Cortex of kidney (tissue), 1 donor: Measurements from ENCODE around the gene NFATC3.
"Not testable (repeated sequence)": the region's sequence is repeated elsewhere in the genome, so short reads cannot be mapped to it uniquely, and the experiment has no call there.

Experiments used
- DNase-seq: peaks from one replicate; lab custom pipeline; 2025; lab: John Stamatoyannopoulos, UW

NFATC3 gene

GRCh38 chr16:68118954-68119353 lies 33.8 kb downstream of the NFATC3 start:
- DNase-seq: not testable (repeated sequence)

- not testable (repeated sequence) for DNase-seq
Measured at GRCh38 chr16:68120496-68120895, 35.3 kb downstream of the NFATC3 start.

GRCh38 chr16:68126395-68126794 lies 41.2 kb downstream of the NFATC3 start:
- DNase-seq: no peak

GRCh38 chr16:68128577-68129305 lies 43.6 kb downstream of the NFATC3 start:
- DNase-seq: no peak

GRCh38 chr16:68130520-68130919 lies 45.4 kb downstream of the NFATC3 start:
- DNase-seq: no peak

GRCh38 chr16:68131813-68132706 lies 46.9 kb downstream of the NFATC3 start:
- DNase-seq: no peak

GRCh38 chr16:68133000-68133399 lies 47.8 kb downstream of the NFATC3 start:
- not testable (repeated sequence) for DNase-seq

- no peak for DNase-seq
Measured at GRCh38 chr16:68134644-68135043, 49.5 kb downstream of the NFATC3 start.

- DNase-seq: no peak
Measured at GRCh38 chr16:68136515-68136914, 51.3 kb downstream of the NFATC3 start.

- DNase-seq: no peak
Measured at GRCh38 chr16:68144008-68144407, 58.8 kb downstream of the NFATC3 start.

GRCh38 chr16:68146585-68146984 lies 61.4 kb downstream of the NFATC3 start:
- no peak for DNase-seq

GRCh38 chr16:68147444-68147843 lies 62.3 kb downstream of the NFATC3 start:
- DNase-seq: no peak

- no peak for DNase-seq
Measured at GRCh38 chr16:68149596-68149995, 64.4 kb downstream of the NFATC3 start.

- no peak for DNase-seq
Measured at GRCh38 chr16:68155425-68155824, 70.3 kb downstream of the NFATC3 start.

GRCh38 chr16:68162413-68162812 lies 77.2 kb downstream of the NFATC3 start:
- DNase-seq: no peak

- DNase-seq: not testable (repeated sequence)
Measured at GRCh38 chr16:68163275-68163674, 78.1 kb downstream of the NFATC3 start.

GRCh38 chr16:68166264-68166663 lies 81.1 kb downstream of the NFATC3 start:
- DNase-seq: no peak

- DNase-seq: no peak
Measured at GRCh38 chr16:68179196-68179795, 94.1 kb downstream of the NFATC3 start.

GRCh38 chr16:68179855-68180254 lies 94.7 kb downstream of the NFATC3 start:
- DNase-seq: no peak

- no peak for DNase-seq
Measured at GRCh38 chr16:68183046-68183445, 97.9 kb downstream of the NFATC3 start.

- no peak for DNase-seq
Measured at GRCh38 chr16:68186877-68187276, 101.7 kb downstream of the NFATC3 start.

- no peak for DNase-seq
Measured at GRCh38 chr16:68187505-68187904, 102.3 kb downstream of the NFATC3 start.

GRCh38 chr16:68188170-68188569 lies 103.0 kb downstream of the NFATC3 start:
- no peak for DNase-seq
